ENCODE data around the gene FHOD1.

The FHOD1 gene

DNA sequence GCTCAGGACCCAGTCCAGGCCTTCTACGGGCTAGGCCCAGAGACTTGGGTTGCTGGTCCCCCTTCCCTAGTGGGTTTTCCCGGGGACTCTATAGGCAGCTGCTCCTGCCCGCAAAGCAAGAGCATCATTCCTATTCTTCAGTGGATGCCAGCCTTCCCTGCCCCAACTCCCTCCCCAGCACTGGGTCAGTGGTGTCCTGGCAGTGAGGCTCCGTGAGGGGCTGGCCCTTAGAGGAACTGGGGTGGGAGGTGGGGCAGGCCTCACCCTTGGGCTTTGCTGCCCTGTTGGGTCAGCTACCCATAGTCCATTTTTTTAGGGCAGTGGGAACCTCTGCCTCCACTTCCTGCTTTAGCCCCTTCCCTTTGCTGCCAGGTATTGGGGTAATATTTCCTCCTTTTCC is 24.2 kb upstream of the FHOD1 start:
- no peaks in the 10 kb centered on the region for H3K9me3 ChIP-seq (ENCODE audit: insufficient read depth, low read depth, low read length)
- no peaks in the 10 kb centered on the region for H3K27me3 ChIP-seq (ENCODE audit: insufficient read depth, low read length)
- H3K36me3 ChIP-seq (ENCODE audit: insufficient read depth, low read length), result no peaks in the 10 kb centered on the region
- no peak overlapping the region for H3K27ac ChIP-seq (ENCODE audit: low read depth, low read length)
- 91% methylated on average over 4 of the region's 4 CpGs for WGBS
- peaks cover 6% of the 10 kb centered on the region; the same call in 1 of the 2 replicates for H3K4me1 ChIP-seq (ENCODE audit: insufficient read depth, low read length)
- no peak overlapping the region for H3K4me3 ChIP-seq (ENCODE audit: low read length)
- H3K9ac ChIP-seq (ENCODE audit: low read depth, low read length), result no peak overlapping the region

DNA sequence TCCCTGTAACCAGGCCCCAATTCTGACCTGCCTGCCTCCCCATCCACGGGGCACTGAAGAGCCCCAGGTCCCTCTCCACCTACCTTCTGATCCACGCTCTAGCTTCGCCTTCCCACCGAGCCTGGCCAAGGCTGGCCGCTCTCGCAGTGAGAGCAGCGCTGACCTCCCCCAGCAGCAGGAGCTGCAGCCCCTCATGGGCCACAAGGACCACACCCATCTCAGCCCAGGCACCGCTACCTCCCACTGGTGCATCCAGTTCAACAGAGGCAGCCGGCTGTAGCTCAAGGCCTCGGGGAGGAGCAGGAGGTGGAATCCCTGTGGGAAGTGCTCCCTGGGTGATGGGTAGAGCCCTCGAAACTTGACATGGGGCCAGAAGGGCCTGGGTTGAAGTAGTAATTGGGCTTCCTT is 23.7 kb upstream of the FHOD1 start:
- Histone ChIP-seq H3K27me3 (ENCODE audit: insufficient read depth, low read length) (no peaks in the 10 kb centered on the region), H3K4me3 (ENCODE audit: low read length) (no peak overlapping the region), H3K9me3 (ENCODE audit: insufficient read depth, low read depth, low read length) (no peaks in the 10 kb centered on the region), H3K9ac (ENCODE audit: low read depth, low read length) (no peak overlapping the region), H3K4me1 (ENCODE audit: insufficient read depth, low read length) (peaks cover 6% of the 10 kb centered on the region; the same call in 1 of the 2 replicates), H3K36me3 (ENCODE audit: insufficient read depth, low read length) (no peaks in the 10 kb centered on the region), H3K27ac (ENCODE audit: low read depth, low read length) (no peak overlapping the region)
- WGBS, result 91% methylated on average over 11 of the region's 11 CpGs

DNA sequence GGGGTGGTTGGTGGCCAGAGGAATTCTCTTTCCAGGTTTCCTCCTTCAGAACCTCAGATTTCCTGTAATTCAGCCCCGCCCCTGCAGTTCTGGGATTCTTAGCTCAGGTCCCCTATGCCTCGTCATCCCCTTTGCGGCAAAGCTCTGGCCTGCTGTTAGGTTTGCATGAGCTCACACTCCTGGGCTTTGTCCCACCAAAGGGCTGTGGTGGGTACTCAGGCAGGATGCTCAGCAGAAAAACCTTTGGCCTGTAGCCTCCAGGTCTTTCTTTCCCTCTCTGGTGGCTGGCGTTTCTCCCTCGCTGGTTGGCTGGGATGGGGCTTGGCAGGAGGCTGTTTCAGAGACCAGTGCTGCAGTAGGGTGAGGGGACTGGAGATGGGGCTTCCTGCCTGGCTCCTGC is 22.5 kb upstream of the FHOD1 start:
- Histone ChIP-seq H3K9ac (ENCODE audit: low read depth, low read length) (no peak overlapping the region), H3K9me3 (ENCODE audit: insufficient read depth, low read depth, low read length) (no peaks in the 10 kb centered on the region), H3K27ac (ENCODE audit: low read depth, low read length) (no peak overlapping the region), H3K36me3 (ENCODE audit: insufficient read depth, low read length) (no peaks in the 10 kb centered on the region), H3K4me1 (ENCODE audit: insufficient read depth, low read length) (peaks cover 6% of the 10 kb centered on the region; the same call in 1 of the 2 replicates), H3K4me3 (ENCODE audit: low read length) (no peak overlapping the region), H3K27me3 (ENCODE audit: insufficient read depth, low read length) (no peaks in the 10 kb centered on the region)
- 66% methylated on average over 3 of the region's 5 CpGs for WGBS

DNA sequence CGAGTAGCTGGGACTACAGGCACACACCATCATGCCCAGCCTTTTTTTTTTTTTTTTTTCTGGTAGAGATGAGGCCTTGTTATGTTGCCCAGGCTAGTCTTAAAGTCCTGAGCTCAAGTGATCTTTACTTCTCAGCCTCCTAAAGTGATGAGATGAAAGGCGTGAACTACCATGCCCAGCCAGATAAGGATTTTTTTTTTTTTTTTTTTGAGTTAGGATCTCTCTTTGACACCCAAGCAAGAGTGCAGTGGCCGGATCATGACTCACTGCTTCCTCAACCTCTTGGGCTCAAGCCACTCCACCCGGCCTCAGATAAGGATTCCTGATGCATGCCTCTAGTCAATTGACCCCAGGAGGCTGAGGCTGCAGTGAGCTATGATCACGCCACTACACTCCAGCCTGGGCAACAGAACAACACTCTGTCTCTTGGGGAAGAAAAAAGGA is 20.9 kb upstream of the FHOD1 start:
- Histone ChIP-seq H3K27me3 (ENCODE audit: insufficient read depth, low read length) (no peaks in the 10 kb centered on the region), H3K36me3 (ENCODE audit: insufficient read depth, low read length) (no peaks in the 10 kb centered on the region), H3K27ac (ENCODE audit: low read depth, low read length) (no peak overlapping the region), H3K9me3 (ENCODE audit: insufficient read depth, low read depth, low read length) (no peaks in the 10 kb centered on the region), H3K4me1 (ENCODE audit: insufficient read depth, low read length) (peaks cover 6% of the 10 kb centered on the region; the same call in 1 of the 2 replicates), H3K4me3 (ENCODE audit: low read length) (no peak overlapping the region), H3K9ac (ENCODE audit: low read depth, low read length) (no peak overlapping the region)
- WGBS, result 79% methylated on average over 5 of the region's 5 CpGs

DNA sequence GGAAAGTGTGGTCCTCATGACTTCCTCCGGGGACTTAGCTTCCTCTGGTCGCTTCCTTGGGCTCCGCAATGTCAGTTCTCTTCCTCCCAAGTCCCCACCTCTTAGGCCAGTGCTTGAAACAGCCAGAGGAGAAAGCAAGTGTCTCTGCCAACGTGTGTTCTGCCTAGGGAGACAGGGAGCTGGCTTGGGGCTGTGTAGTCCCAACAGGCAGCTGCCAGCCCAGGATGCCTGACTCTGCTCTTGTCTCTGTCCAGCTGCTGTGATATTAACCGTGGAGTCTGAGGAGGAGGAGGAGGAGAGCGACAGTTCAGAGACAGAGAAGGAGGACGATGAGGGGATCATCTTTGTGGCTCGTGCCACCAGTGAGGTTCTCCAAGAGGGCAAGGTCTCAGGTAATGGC is 18.6 kb upstream of the FHOD1 start:
- no peak overlapping the region for H3K27ac ChIP-seq (ENCODE audit: low read depth, low read length)
- no peaks in the 10 kb centered on the region for H3K36me3 ChIP-seq (ENCODE audit: insufficient read depth, low read length)
- H3K9ac ChIP-seq (ENCODE audit: low read depth, low read length), result no peak overlapping the region
- H3K4me3 ChIP-seq (ENCODE audit: low read length), result no peak overlapping the region
- H3K4me1 ChIP-seq (ENCODE audit: insufficient read depth, low read length), result peaks cover 6% of the 10 kb centered on the region; the same call in 1 of the 2 replicates
- no peaks in the 10 kb centered on the region for H3K27me3 ChIP-seq (ENCODE audit: insufficient read depth, low read length)
- 88% methylated on average over 8 of the region's 8 CpGs for WGBS
- no peaks in the 10 kb centered on the region for H3K9me3 ChIP-seq (ENCODE audit: insufficient read depth, low read depth, low read length)

DNA sequence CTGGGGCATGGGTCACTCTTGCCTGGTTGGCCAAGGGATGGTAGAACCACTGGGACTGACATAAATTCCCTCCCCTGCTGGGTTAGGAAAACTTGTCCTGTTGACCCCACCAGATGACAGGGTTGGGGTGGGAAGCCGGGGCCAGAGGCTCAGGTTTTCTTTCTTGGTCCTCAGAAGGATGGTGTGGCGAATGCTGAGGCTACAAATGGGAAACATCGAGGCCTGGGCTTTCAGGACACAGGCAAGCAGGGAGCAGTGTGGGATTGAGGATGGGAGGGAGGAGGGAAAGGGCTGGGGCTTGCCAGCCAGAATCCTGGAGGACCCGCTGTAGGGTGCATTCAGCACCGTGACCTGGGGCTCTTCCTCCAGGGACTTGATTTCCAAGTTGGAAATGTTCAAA is 17.6 kb upstream of the FHOD1 start:
- no peaks in the 10 kb centered on the region for H3K27me3 ChIP-seq (ENCODE audit: insufficient read depth, low read length)
- H3K4me3 ChIP-seq (ENCODE audit: low read length), result no peak overlapping the region
- H3K9ac ChIP-seq (ENCODE audit: low read depth, low read length), result no peak overlapping the region
- H3K36me3 ChIP-seq (ENCODE audit: insufficient read depth, low read length), result no peaks in the 10 kb centered on the region
- H3K4me1 ChIP-seq (ENCODE audit: insufficient read depth, low read length), result peaks cover 6% of the 10 kb centered on the region; the same call in 1 of the 2 replicates
- WGBS, result 88% methylated on average over 5 of the region's 5 CpGs
- no peak overlapping the region for H3K27ac ChIP-seq (ENCODE audit: low read depth, low read length)
- H3K9me3 ChIP-seq (ENCODE audit: insufficient read depth, low read depth, low read length), result no peaks in the 10 kb centered on the region

DNA sequence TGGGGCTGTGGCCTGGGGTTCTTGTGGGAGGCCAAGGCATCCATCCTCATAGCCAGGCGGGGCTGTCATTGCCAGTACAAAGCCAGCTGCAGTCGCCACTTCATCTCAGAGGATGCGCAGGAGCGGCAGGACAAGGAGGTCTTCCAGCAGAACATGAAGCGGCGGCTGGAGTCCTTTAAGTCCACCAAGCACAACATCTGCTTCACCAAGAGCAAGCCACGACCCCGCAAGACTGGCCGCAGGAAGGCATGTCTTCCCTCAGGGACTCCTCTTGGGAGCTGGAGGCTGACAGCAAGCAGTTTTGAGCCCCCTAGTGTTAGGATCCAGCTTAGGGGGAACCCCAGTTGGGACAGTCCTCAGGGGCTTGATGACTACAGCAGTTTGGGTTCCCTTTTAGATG is 17.0 kb upstream of the FHOD1 start:
- Histone ChIP-seq H3K27ac (ENCODE audit: low read depth, low read length) (no peak overlapping the region), H3K4me1 (ENCODE audit: insufficient read depth, low read length) (0 out of 2 replicates have a peak, but pooled peaks cover under 1% of the 10 kb centered on the region), H3K27me3 (ENCODE audit: insufficient read depth, low read length) (no peaks in the 10 kb centered on the region), H3K9me3 (ENCODE audit: insufficient read depth, low read depth, low read length) (no peaks in the 10 kb centered on the region), H3K36me3 (ENCODE audit: insufficient read depth, low read length) (no peaks in the 10 kb centered on the region), H3K4me3 (ENCODE audit: low read length) (no peak overlapping the region), H3K9ac (ENCODE audit: low read depth, low read length) (no peak overlapping the region)
- WGBS, result 92% methylated on average over 9 of the region's 9 CpGs

DNA sequence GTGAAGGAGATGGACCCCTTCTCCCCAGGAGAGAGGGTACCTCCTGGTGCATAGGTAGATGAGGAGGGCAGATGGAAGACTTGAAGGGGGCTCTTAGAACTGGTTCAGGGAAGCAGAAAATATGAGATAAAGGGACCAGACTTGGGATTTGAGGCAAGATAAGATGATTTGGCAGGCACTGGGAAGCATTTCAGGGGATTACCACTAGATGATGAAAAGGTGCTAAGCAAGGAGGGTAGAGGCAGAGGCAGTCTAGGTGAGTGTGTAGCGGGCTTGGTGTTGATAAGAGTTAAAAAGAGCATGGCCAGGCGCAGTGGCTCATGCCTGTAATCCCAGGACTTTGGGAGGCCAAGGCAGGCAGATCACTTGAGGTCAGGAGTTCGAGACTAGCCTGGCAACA is 15.9 kb upstream of the FHOD1 start:
- H3K36me3 ChIP-seq (ENCODE audit: insufficient read depth, low read length), result no peaks in the 10 kb centered on the region
- no peak overlapping the region for H3K27ac ChIP-seq (ENCODE audit: low read depth, low read length)
- H3K27me3 ChIP-seq (ENCODE audit: insufficient read depth, low read length), result no peaks in the 10 kb centered on the region
- H3K4me3 ChIP-seq (ENCODE audit: low read length), result no peak overlapping the region
- no peak overlapping the region for H3K9ac ChIP-seq (ENCODE audit: low read depth, low read length)
- WGBS, result 89% methylated on average over 3 of the region's 3 CpGs
- no peaks in the 10 kb centered on the region for H3K4me1 ChIP-seq (ENCODE audit: insufficient read depth, low read length)
- H3K9me3 ChIP-seq (ENCODE audit: insufficient read depth, low read depth, low read length), result no peaks in the 10 kb centered on the region

DNA sequence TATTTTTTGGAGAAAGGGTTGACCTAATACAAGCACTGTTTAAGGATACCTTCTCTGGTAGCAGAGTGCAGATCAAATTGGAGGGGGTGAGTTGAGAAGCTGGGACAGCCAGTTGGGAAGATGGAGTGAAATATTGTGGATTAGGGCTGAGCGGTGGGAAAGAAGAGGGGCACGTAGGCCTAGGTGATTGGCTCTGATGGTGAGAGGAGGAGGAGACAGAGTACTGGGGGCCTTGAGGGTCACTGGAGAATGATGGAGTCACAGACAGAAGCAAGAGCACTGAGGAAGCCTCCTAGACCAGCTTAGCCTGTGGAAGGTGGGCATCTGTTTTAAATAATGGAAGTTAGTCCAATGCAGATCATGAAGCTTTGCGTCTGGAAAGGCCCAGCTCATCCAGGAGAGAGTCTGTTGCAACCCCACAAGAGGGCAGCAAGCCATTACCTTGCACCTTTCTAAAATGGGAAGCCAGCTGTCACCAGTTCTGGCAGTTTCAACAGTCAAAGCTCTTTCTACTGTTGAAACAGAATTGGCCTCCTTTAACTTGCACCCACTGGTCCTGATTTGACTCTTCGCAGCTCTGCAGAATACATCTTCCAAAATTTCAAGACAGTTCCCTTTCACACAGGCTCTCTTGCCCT is 13.3 kb upstream of the FHOD1 start:
- H3K9ac ChIP-seq (ENCODE audit: low read depth, low read length), result no peak overlapping the region
- H3K4me3 ChIP-seq (ENCODE audit: low read length), result no peak overlapping the region
- no peaks in the 10 kb centered on the region for H3K9me3 ChIP-seq (ENCODE audit: insufficient read depth, low read depth, low read length)
- WGBS, result 76% methylated on average over 4 of the region's 4 CpGs
- H3K36me3 ChIP-seq (ENCODE audit: insufficient read depth, low read length), result no peaks in the 10 kb centered on the region
- no peak overlapping the region for H3K27ac ChIP-seq (ENCODE audit: low read depth, low read length)
- no peaks in the 10 kb centered on the region for H3K4me1 ChIP-seq (ENCODE audit: insufficient read depth, low read length)
- H3K27me3 ChIP-seq (ENCODE audit: insufficient read depth, low read length), result no peaks in the 10 kb centered on the region

DNA sequence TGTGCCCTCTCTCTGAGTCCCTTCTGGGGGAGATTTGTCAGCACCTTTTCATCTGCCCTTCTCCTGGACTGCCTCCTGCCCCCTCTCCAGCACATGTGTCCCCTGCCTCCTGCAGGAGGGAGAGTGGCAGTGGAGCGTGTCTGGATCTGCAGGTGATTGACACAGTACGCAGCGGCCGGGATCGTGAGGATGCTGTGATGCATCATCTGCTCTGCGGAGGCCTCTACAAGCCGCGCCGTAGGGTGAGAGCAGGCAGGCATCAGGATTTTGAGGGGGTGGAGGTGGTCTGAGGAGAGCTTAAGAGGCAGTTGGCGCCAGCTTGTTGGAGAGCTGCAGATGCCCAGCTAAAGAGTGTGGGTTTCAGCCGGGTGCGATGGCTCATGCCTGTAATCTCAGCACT is 12.4 kb upstream of the FHOD1 start:
- WGBS, result 95% methylated on average over 12 of the region's 12 CpGs
- Histone ChIP-seq H3K27ac (ENCODE audit: low read depth, low read length) (no peak overlapping the region), H3K36me3 (ENCODE audit: insufficient read depth, low read length) (peaks cover 3% of the 10 kb centered on the region; the same call in 1 of the 2 replicates), H3K4me1 (ENCODE audit: insufficient read depth, low read length) (no peaks in the 10 kb centered on the region), H3K4me3 (ENCODE audit: low read length) (no peak overlapping the region), H3K9ac (ENCODE audit: low read depth, low read length) (no peak overlapping the region), H3K27me3 (ENCODE audit: insufficient read depth, low read length) (no peaks in the 10 kb centered on the region), H3K9me3 (ENCODE audit: insufficient read depth, low read depth, low read length) (no peaks in the 10 kb centered on the region)

DNA sequence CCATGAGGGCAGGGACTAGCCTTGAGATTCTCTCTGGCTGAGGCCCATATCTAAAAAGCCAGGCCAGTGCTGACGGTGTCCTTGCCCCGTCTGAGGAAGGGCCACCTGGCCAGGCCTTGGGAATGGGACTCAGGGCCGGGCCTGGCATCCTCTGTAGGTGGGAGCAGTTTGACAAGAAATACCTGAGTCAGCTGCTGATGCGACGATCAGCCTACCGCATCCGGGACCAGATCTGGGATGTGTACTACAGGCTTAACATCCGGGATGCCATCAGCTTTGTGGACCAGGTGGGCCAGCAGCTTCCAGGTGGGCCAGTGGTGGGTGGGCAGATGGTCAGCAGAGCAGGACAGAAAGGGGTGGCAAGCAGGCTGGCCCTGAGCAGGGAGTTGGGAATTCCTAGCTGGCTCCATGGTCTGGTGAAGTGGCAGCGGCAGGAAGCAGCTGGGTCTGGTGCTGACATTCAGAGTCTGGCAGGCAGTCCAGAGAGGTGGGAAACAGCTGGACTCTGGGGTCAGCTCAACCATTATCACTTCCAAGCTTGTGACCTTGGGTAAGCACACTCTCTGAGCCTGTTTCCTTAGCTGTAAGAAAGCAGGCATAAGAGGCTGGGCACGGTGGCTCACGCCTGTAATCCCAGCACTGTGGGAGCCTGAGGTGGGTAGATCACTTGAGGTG is 11.0 kb upstream of the FHOD1 start:
- no peaks in the 10 kb centered on the region for H3K4me1 ChIP-seq (ENCODE audit: insufficient read depth, low read length)
- H3K9ac ChIP-seq (ENCODE audit: low read depth, low read length), result no peak overlapping the region
- H3K27me3 ChIP-seq (ENCODE audit: insufficient read depth, low read length), result no peaks in the 10 kb centered on the region
- peaks cover 3% of the 10 kb centered on the region; the same call in 1 of the 2 replicates for H3K36me3 ChIP-seq (ENCODE audit: insufficient read depth, low read length)
- H3K9me3 ChIP-seq (ENCODE audit: insufficient read depth, low read depth, low read length), result no peaks in the 10 kb centered on the region
- H3K4me3 ChIP-seq (ENCODE audit: low read length), result no peak overlapping the region
- no peak overlapping the region for H3K27ac ChIP-seq (ENCODE audit: low read depth, low read length)
- 94% methylated on average over 11 of the region's 11 CpGs for WGBS
